GDM1 (cell line): Measurements from ENCODE around the gene RHOT2.
"Not testable (repeated sequence)": the region's sequence is repeated elsewhere in the genome, so short reads cannot be mapped to it uniquely, and the experiment has no call there.

ENCODE experiments used
- DNase-seq: peaks from one replicate; lab custom pipeline; 2025; lab: John Stamatoyannopoulos, UW

The RHOT2 gene

DNA sequence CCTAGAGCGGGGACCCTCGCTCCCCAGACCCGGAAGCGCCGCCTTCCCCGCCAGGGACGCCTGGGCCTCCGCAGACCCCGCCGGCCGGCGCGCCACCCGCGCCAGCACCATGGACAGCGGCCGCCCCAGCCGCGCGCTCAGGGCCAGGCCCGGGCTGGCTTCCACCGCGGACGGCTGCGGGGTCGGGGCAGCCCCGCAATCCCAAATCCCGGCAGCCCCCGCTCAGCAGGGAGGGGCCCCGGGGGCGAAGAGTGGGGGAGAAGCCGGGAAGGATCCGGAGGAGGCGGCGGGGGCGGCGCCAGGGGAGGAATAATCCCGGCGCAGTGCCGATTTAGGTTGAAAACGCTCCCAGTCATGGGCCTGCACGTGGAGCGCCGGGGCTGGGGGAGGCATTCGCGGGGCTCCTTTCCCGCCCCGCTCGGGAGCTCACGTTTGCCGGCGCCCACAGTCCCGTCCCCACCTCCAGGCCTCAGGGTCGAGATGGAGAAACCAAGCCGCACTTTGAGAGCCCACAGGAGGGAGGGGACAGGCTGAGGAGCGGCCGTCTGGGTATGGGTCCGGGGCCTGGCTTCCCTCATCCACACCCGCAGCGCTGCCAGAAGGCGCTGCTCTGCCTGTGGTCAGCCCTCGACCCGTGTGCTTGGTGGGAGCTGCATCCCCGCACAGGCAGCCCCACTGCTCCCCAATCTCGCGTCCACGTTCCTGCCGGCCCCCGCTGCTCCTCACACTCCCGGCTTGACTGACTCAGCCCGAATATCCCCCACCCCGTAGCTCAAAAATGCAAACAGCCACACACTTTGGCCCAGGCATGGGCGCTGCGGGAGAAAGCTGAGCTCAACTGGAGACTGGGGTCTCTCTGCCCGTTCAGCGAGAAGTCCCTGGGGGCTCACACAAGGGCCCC lies 33.0 kb downstream of the RHOT2 start:
- DNase-seq, result no peak

GRCh38 chr16:702341-702740 lies 34.4 kb downstream of the RHOT2 start:
- no peak for DNase-seq

- no peak for DNase-seq
Measured at GRCh38 chr16:703406-703805, 35.5 kb downstream of the RHOT2 start.

- no peak for DNase-seq
Measured at GRCh38 chr16:704047-704446, 36.1 kb downstream of the RHOT2 start.

DNA sequence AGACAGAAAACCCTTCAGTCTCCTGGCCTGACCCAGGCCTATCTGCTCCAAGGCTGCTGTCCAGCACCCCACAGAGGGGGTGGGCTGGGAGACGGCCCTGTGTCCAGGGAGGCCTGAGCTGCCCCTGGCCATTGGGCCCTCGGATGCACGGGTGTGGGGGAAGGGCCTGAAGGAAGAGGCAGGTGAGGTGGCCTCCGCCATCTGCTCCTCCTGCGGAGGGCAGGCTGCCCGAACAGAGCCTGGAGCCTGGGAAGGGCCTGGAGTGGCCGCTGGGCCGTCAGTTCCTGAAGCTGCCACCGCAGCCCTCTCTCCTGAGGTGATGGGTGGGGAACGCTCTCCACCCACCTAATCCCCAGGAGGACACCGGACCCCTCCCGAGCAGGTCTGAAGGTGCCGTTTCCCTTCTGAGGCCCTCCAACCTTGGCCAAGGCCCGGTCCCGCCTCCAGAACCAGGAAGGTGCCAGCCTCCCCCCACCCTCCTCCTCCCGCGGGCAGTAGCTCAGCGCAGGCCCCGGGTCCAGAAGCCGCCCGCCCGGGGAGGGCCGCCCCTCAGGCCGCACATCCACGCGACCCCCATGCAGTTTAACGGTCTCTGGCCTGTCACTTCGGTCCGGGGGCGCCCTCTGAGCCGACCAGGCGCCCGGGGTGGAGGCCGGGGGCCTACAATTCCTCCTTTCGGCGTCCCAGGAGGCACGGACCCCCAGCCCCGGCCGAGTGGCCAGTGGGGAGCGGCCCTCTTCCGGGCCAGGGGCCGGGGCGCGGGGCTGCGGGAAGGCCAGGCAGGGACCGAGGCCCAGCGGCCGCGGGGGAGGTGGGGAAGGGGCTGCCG lies 36.8 kb downstream of the RHOT2 start:
- no peak for DNase-seq

DNA sequence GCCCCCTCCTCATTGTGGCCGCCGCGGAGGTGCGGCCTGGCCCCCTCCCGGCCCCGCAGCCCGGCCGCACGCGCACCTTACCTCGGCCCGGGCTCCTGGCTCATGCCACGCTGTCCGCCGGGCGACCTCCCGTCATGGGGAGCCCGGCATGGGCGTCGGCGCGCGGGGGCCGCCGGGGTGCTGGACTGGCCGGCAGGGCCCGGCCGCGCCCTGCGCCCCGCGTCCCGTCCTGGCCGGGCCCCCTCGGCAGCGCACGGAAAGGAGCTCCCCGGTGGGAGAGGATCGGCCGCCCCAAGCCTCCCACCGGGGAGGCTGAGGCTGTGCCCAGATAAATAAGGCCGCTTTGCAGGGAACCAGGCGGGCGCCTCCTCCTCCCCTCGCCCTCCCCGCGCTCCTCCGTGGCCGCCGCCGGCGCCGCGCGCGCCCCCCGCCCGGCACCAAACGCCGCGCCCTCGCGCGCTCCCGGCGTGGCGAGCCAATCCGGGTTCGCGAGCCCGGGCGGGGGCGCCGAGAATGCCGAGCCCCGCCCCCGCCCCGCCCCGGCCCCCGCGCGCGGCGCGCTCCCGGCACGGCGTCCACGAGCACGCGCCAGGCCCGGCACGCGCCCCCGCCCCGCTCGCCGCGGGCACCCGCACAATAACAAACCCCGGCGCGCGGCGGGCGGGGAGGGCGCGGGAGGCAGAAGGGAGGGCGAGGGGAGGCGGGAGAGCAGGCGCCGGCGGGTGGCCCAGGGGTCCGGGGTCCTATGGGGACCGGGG lies 37.7 kb downstream of the RHOT2 start, which contains the start of gene FBXL16:
FBXL16 (minus strand) TSS at position 371 of the 758 bp plus-strand sequence. CDS start 8,396 bp downstream, outside the sequence.
- no peak for DNase-seq

GRCh38 chr16:706189-707061 lies 38.5 kb downstream of the RHOT2 start:
- DNase-seq, result no peak

DNA sequence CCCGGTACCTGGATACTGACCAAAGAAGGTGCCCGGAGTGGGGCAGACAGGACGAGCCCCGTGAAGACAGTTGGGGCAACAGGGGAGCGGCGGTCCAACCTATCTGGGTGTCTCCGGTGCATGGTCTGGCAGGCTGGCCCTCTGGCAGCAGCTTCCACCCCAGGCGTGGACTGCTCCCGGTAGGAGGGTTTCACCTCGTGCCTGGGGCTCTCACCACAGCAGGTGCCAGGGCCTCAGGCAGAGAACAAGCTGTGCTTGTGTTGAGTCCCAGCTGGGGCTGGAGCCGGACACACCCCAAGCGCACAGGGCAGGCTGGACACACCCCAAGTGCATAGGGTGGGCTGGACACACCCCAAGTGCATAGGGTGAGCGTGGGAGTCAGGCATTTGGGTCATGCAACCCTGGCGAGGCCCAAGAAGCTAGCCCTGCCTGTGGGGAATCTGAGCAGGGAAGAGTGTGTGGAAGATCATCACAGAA lies 39.2 kb downstream of the RHOT2 start:
- DNase-seq, result no peak

- no peak for DNase-seq
Measured at GRCh38 chr16:708019-708418, 40.1 kb downstream of the RHOT2 start.

DNA sequence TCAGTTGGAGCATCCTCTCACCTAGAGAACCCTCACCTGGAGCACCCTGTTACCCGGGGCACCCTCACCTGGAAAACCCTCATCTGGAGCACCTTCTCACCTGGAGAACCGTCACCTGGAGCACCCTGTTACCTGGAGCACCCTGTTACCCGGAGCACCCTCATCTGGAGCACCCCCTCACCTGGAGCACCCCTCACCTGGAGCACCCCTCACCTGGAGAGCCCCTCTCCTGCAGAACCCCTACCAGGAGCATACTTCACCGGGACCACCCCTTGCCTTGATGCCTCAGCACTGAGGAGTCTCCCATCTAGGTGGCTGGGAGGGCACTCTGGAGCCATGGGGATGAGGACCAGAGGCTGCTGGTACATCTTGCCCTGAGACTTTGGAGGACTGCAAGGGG lies 41.0 kb downstream of the RHOT2 start:
- DNase-seq, result no peak

DNA sequence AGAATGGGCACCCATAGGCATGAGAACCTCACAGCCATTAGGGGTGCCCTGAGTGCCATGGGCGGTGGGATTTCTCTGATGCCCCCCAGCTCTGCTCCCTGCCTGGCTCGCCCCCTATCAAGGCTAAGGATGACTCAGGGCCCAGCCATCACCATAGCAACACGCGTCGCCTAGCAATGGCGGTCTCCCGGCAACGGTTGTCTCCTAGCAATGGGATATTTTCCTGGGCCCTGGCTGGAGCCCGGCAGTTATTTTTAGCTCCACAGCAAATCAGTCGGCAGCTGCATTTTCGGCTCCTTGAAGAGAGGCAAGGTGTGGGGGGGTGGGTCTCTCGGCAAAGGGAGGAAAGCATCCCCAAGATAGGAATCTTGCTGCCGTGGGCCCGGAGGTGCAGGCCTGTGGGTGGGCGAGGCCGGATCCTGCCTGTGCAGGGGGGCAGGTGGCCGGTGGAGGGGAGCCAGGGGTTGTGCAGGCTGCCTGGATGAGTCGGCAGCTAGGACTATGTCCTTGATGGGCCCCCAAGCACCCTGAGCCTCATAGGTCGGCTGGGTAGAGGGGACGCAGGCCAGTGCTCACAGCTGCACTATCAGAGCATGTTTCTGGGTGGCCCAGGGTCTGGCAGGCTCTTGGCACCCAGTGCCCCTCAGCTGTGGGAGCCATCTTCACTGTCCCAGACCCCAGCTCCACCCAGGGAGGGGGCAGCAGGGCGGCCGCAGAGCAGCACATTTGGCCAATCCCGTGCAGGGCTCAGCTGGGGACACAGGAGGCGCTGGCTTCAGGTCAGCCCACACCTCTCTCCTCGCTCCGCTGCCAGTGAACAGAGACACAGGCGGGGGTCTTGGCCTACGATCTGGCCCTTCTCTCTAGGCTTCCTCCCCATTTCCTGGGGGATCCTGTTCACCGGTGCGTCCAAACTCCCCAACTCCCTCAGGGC lies 41.9 kb downstream of the RHOT2 start:
- DNase-seq, result no peak

GRCh38 chr16:710500-711075 lies 42.7 kb downstream of the RHOT2 start:
- no peak for DNase-seq

DNA sequence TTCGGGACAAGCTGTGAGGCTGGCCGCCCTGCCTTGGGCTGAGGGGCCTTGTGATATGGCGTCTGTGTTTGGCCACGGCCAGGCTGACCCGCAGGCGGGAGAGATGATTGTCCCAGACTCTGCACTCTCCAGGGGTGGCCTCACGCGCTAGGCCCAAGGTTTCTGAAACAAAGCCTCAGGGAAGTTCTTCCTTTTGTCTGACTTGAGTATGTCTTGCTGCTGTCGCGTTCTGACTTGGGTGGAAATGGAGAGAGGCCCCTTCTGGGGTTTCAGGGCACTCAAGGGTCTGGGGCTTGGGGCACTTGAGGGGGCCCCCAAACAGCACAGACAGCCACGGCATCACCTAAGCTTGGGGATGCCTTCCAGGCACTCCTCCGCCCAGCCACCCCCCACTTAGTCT lies 43.2 kb downstream of the RHOT2 start:
- DNase-seq, result no peak

DNA sequence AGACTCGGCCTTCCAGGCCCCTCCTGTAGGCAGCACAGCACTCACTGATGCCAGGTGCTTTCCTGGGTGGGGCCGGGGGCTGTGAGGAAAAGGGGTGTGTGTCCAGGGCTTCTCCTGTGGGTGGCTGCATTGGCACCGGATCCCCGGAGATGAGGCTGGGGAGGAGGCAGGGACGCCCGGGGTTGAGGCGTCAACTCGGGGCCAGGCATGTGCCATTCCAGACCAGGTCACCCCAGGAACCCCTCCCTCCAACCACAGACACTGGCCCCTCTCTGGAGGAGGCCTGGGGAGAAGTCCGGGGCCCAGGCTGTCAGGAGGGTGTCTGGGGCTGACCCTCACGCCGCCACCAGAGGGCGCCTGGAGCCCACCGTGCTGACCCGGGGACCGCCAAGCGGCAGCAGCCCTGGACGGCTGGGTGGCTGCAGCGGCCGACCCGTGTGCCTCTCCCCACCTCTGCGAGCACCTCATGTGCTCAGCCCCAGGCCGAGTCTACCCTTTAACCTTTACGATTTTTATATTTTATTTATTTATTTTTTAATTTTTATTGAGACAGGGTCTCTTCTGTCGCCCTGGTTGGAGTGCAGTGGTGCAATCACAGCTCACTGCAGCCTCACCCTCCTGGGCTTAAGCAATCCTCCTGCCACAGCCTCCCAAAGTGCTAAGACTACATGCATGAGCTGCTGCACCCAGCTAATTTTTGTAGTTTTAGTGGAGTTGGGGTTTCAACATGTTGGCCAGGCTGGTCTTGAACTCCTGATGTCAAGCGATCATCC lies 43.8 kb downstream of the RHOT2 start:
- peak; percentile 54 for DNase-seq

GRCh38 chr16:712740-713250 lies 44.9 kb downstream of the RHOT2 start:
- not testable (repeated sequence) for DNase-seq

- DNase-seq, result no peak
Measured at GRCh38 chr16:714079-714478, 46.1 kb downstream of the RHOT2 start.

GRCh38 chr16:714558-715476 lies 46.9 kb downstream of the RHOT2 start, which contains the start of gene METRN:
Gene METRN, plus strand, starts transcription at chr16:715118. Its CDS starts 172 bp downstream, at chr16:715290.
- DNase-seq, result peak; percentile 77
